A549 (cell line): ENCODE results near the gene ZNF280C. TPM values are rescaled to one million over a fixed set of nuclear protein-coding genes. Genes with fewer than 3 reads are reported as not detected.

Experiments
- ATAC-seq, 2 experiments: fragments of 200-7000 bp in 1 of 2; fragments of >200 bp in 1 of 2; cut with Nextera tagmentation in 1 of 2; cut with Tn5 transposase in 1 of 2; 3 replicates each; pipeline versions ENCODE4 v1.8.0 to v1.9.1; 2018 to 2020; ENCODE audit warnings: mild to moderate bottlenecking in 1 of 2, moderate library complexity in 1 of 2
- CTCF ChIA-PET: fragments of 300-600 bp; sonication (Branson Sonifier 250); formaldehyde crosslinking; extraction: SDS; loops from one replicate; lab custom pipeline; 2021; ENCODE audit warnings: antibody characterized with exemption, inconsistent platforms; lab: Yijun Ruan, JAX
- POLR2A ChIA-PET: fragments of 350-600 bp; formaldehyde crosslinking; extraction: SDS; loops from one replicate; lab custom pipeline; 2021; ENCODE audit warnings: antibody characterized with exemption, inconsistent platforms; lab: Yijun Ruan, JAX
- DNase-seq, 2 experiments: peaks; one replicate each; pipeline versions ENCODE4 v3.0.0 to v3.0.0-alpha.2; 2011 to 2016; ENCODE audit warnings: low read depth in 1 of 2, low spot score in 1 of 2
- FAIRE-seq: peaks from 2 replicates; lab custom pipeline; 2011; peaks lifted over from hg19 to GRCh38; lab: Jason Lieb, UNC
- H3K27ac ChIP-seq, 2 experiments: fragments of >200 bp; sonication (Bioruptor Twin); formaldehyde crosslinking; 3 replicates each; pipeline ENCODE4 v1.5.1; 2016 to 2017
- H3K4me1 ChIP-seq: fragments of >200 bp; sonication (Bioruptor Twin); formaldehyde crosslinking; 3 replicates; pipeline ENCODE4 v1.6.1; 2016
- H3K4me2 ChIP-seq: fragments of >200 bp; sonication (Bioruptor Twin); formaldehyde crosslinking; 3 replicates; pipeline ENCODE4 v1.6.1; 2016
- H3K4me3 ChIP-seq: fragments of >200 bp; sonication (Bioruptor Twin); formaldehyde crosslinking; 3 replicates; pipeline ENCODE4 v1.5.1; 2016
- H3K9me3 ChIP-seq: fragments of >200 bp; sonication (Bioruptor Twin); formaldehyde crosslinking; 3 replicates; pipeline ENCODE4 v1.6.1; 2016
- CEBPB ChIP-seq, 2 experiments: fragments of >200 bp in 1 of 2; sonication (Bioruptor Twin) in 1 of 2; formaldehyde crosslinking in 1 of 2; IDR thresholded peaks; 2 replicates each; pipeline ENCODE4 v1.6.1; 2012 to 2016
- CTCF ChIP-seq: fragments of >200 bp; sonication (Bioruptor Twin); formaldehyde crosslinking; IDR thresholded peaks from 3 replicates; pipeline ENCODE4 v1.5.1; 2016
- EHF ChIP-seq: fragments of 250-450 bp; sonication (Bioruptor Pico); IDR thresholded peaks from 2 replicates; pipeline ENCODE4 v1.5.0; 2020; ENCODE audit warnings: mild to moderate bottlenecking
- EHMT2 ChIP-seq: fragments of 200-600 bp; sonication (generic); IDR thresholded peaks from 2 replicates; pipeline ENCODE4 v1.6.1; 2016; ENCODE audit warnings: antibody characterized with exemption, low read depth, mild to moderate bottlenecking, moderate library complexity
- EP300 ChIP-seq, 2 experiments: fragments of >200 bp; sonication (Bioruptor Twin); formaldehyde crosslinking; IDR thresholded peaks; 2 replicates in 1 of 2; 3 replicates in 1 of 2; pipeline ENCODE4 v1.6.1; 2016 to 2017
- FOXS1 ChIP-seq: fragments of 250-450 bp; sonication (Bioruptor Pico); IDR thresholded peaks from 2 replicates; pipeline ENCODE4 v1.5.0; 2020; ENCODE audit warnings: mild to moderate bottlenecking, moderate library complexity
- HOXB13 ChIP-seq: fragments of 250-450 bp; sonication (Bioruptor Pico); IDR thresholded peaks from 2 replicates; pipeline ENCODE4 v1.5.0; 2020; ENCODE audit warnings: low read depth, mild to moderate bottlenecking, moderate library complexity
- JUN ChIP-seq, 2 experiments: fragments of >200 bp; sonication (Bioruptor Twin); formaldehyde crosslinking; IDR thresholded peaks; 2 replicates in 1 of 2; 3 replicates in 1 of 2; pipeline ENCODE4 v1.6.1; 2016 to 2017
- KDM5A ChIP-seq: fragments of 200-600 bp; sonication (generic); IDR thresholded peaks from 2 replicates; pipeline ENCODE4 v1.6.1; 2016; ENCODE audit warnings: antibody characterized with exemption, mild to moderate bottlenecking
- MAFK ChIP-seq: fragments of 450-650 bp; IDR thresholded peaks from 2 replicates; pipeline ENCODE4 v1.6.1; 2014; ENCODE audit not compliant: partially characterized antibody
- MAZ ChIP-seq: fragments of 150-350 bp; IDR thresholded peaks from 2 replicates; pipeline ENCODE4 v1.6.1; 2014; ENCODE audit warnings: antibody characterized with exemption, low read depth, low read length, borderline replicate concordance
- NPAS2 ChIP-seq: fragments of 250-450 bp; sonication (Bioruptor Pico); IDR thresholded peaks from 2 replicates; pipeline ENCODE4 v1.8.0; 2022; ENCODE audit warnings: mild to moderate bottlenecking, moderate library complexity, borderline replicate concordance
- POLR2A ChIP-seq: IDR thresholded peaks from 2 replicates; pipeline ENCODE4 v1.6.1; 2012; ENCODE audit warnings: mild to moderate bottlenecking, low read length
- RARB ChIP-seq: fragments of 250-450 bp; sonication (Bioruptor Pico); IDR thresholded peaks from 2 replicates; pipeline ENCODE4 v1.8.0; 2021; ENCODE audit warnings: mild to moderate bottlenecking, moderate library complexity
- RCOR1 ChIP-seq: fragments of 150-350 bp; IDR thresholded peaks from 2 replicates; pipeline ENCODE4 v1.6.1; 2014; ENCODE audit warnings: antibody characterized with exemption, low read length, low read depth
- RFX5 ChIP-seq: fragments of 450-650 bp; IDR thresholded peaks from 2 replicates; pipeline ENCODE4 v1.7.1; 2014; ENCODE audit warnings: antibody characterized with exemption, mild to moderate bottlenecking, moderate library complexity
- SMC3 ChIP-seq: fragments of >200 bp; sonication (Bioruptor Twin); formaldehyde crosslinking; IDR thresholded peaks from 3 replicates; pipeline ENCODE4 v1.6.1; 2018; ENCODE audit warnings: inconsistent platforms
- TP53 ChIP-seq: fragments of 250-450 bp; sonication (Bioruptor Pico); IDR thresholded peaks from 2 replicates; pipeline ENCODE4 v1.5.0; 2021; ENCODE audit warnings: mild to moderate bottlenecking, moderate library complexity
- ZFP36 ChIP-seq: fragments of 450-650 bp; IDR thresholded peaks from 2 replicates; pipeline ENCODE4 v1.6.1; 2014; ENCODE audit warnings: borderline replicate concordance; ENCODE audit not compliant: partially characterized antibody
- ZNF302 ChIP-seq: fragments of 250-450 bp; sonication (Bioruptor Pico); IDR thresholded peaks from 2 replicates; pipeline ENCODE4 v1.9.0; 2021; ENCODE audit warnings: inconsistent platforms, mild to moderate bottlenecking, moderate library complexity
- WGBS: methylation state at CpG from one replicate; pipeline ENCODE4 v1.1.6; 2017; ENCODE audit errors: missing lambda C conversion rate; 5-methylcytosine and 5-hydroxymethylcytosine counted together
- polyA plus RNA-seq, 4 experiments: library from polyadenylated mRNA; depleted of rRNA in 3 of 4; stranded (reverse); fragments of >200 nt; fragmentation: RNase III in 1 of 4; extraction: RNeasy Plus Mini Kit Qiagen cat#74134 plus additional on column Dnase treatment in 1 of 4; gene quantifications; 2 replicates in 3 of 4; 3 replicates in 1 of 4; pipeline ENCODE4 v1.2.3, GENCODE V29; 2011 to 2017
- TF ChIP-seq, protein P1 (sequence below): fragments of >200 bp; sonication (Bioruptor Twin); formaldehyde crosslinking; IDR thresholded peaks from 3 replicates; pipeline ENCODE4 v1.6.1; 2016

ZNF280C gene
- polyA plus RNA-seq, 2 of the 4 experiments (the other 2 are of a cell fraction): 3.9 to 18.8 TPM

GRCh38 chrX:130174937-130175336, 93.8 kb downstream of the ZNF280C start:
- WGBS: 94% methylated on average over 2 of the region's 2 CpGs
- TF ChIP-seq SMC3 (no peak), RARB (CRISPR knock-in tag) (no peak), CTCF (no peak), FOXS1 (CRISPR knock-in tag) (no peak), CEBPB (IDR thresholded peaks at IDR 0.05) (no peak)
- TF ChIP-seq, protein P1, sequence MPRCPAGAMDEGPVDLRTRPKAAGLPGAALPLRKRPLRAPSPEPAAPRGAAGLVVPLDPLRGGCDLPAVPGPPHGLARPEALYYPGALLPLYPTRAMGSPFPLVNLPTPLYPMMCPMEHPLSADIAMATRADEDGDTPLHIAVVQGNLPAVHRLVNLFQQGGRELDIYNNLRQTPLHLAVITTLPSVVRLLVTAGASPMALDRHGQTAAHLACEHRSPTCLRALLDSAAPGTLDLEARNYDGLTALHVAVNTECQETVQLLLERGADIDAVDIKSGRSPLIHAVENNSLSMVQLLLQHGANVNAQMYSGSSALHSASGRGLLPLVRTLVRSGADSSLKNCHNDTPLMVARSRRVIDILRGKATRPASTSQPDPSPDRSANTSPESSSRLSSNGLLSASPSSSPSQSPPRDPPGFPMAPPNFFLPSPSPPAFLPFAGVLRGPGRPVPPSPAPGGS: no peak
- TF ChIP-seq, all 56 proteins: peak for 0
- DNase-seq (no peak), FAIRE-seq (no peak), ATAC-seq (no peak)
- no peak overlapping the region for H3K27ac ChIP-seq
- CTCF ChIA-PET: interaction anchor here (1.3 to 2.2 kb wide), 3 partner anchors 11 to 54 kb away, joined by 3 to 15 read pairs (median 5); no protein-coding TSS in a partner anchor
- peaks cover 24% of the 10 kb centered on the region; the same call in 2 of the 3 replicates for H3K4me1 ChIP-seq
- no peak overlapping the region for H3K4me2 ChIP-seq
- POLR2A ChIA-PET: no interaction called here
- H3K4me3 ChIP-seq: no peak overlapping the region
- no peaks in the 10 kb centered on the region for H3K9me3 ChIP-seq

- POLR2A ChIA-PET: interaction anchor here (1.0 kb wide), 1 partner anchor 9 kb away, joined by 9 read pairs; the partner anchor contains the start of gene AIFM1
- 75% methylated on average over 10 of the region's 10 CpGs for WGBS
- CTCF ChIA-PET: interaction anchor here (0.9 to 2.2 kb wide), 4 partner anchors 18 to 53 kb away, joined by 3 to 15 read pairs (median 4); no protein-coding TSS in a partner anchor
- 0 out of 6 replicates have a peak, but pooled peaks of 1 of the 2 experiments have one; percentile 46 for ATAC-seq
- no peak for TF ChIP-seq CEBPB (IDR thresholded peaks at IDR 0.05)
- no peak for TF ChIP-seq NPAS2 (CRISPR knock-in tag)
- no peak for TF ChIP-seq MAFK
- TF ChIP-seq MAZ: no peak
- TF ChIP-seq ZNF302 (CRISPR knock-in tag): no peak
- no peak for TF ChIP-seq RARB (CRISPR knock-in tag)
- no peak for TF ChIP-seq EP300 (IDR thresholded peaks at IDR 0.05)
- no peak for TF ChIP-seq TP53 (CRISPR knock-in tag)
- no peak for TF ChIP-seq RFX5
- no peak for TF ChIP-seq JUN (IDR thresholded peaks at IDR 0.05)
- TF ChIP-seq POLR2A: no peak
- TF ChIP-seq HOXB13 (CRISPR knock-in tag): no peak
- DNase-seq: no peak
- peak; percentile 94 for FAIRE-seq
- Histone ChIP-seq H3K4me3 (no peak overlapping the region), H3K4me1 (peaks cover 24% of the 10 kb centered on the region; the same call in 2 of the 3 replicates), H3K9me3 (no peaks in the 10 kb centered on the region), H3K27ac (peak overlapping the region in 1 of 2 experiments; percentile 13; a peak in 1 of 6 replicates), H3K4me2 (peak overlapping the region; percentile 35; the same call in 2 of the 3 replicates)
Measured at GRCh38 chrX:130174045-130174704, 94.5 kb downstream of the ZNF280C start.

- CTCF ChIA-PET: interaction anchor here (0.9 to 2.2 kb wide), 3 partner anchors 18 to 51 kb away, joined by 3 to 15 read pairs (median 3); no protein-coding TSS in a partner anchor
- ATAC-seq: no peak
- H3K9me3 ChIP-seq: no peaks in the 10 kb centered on the region
Measured at GRCh38 chrX:130173190-130173895, 95.4 kb downstream of the ZNF280C start.

More at GRCh38 chrX:130173190-130173895, 95.4 kb downstream of the ZNF280C start:
- DNase-seq (no peak), FAIRE-seq (peak; percentile 68)
- WGBS: 62% methylated on average over 7 of the region's 7 CpGs
- Histone ChIP-seq H3K4me3 (no peak overlapping the region), H3K4me2 (peak overlapping the region; percentile 35; the same call in 1 of the 3 replicates), H3K27ac (peak overlapping the region in 1 of 2 experiments; percentile 57; a peak in 2 of 6 replicates), H3K4me1 (peaks cover 24% of the 10 kb centered on the region; the same call in 2 of the 3 replicates)
- POLR2A ChIA-PET: interaction anchor here (1.0 kb wide), 1 partner anchor 8 kb away, joined by 9 read pairs; the partner anchor contains the start of gene AIFM1
- TF ChIP-seq KDM5A (no peak), HOXB13 (CRISPR knock-in tag) (no peak), RCOR1 (no peak), EHF (CRISPR knock-in tag) (no peak), NPAS2 (CRISPR knock-in tag) (no peak), EHMT2 (no peak), ZFP36 (no peak), CEBPB (IDR thresholded peaks at IDR 0.05) (no peak), EP300 (IDR thresholded peaks at IDR 0.05) (no peak)
